GM21619 (cell line): ENCODE data around the gene H2AZ2.
"Not testable (repeated sequence)": the region's sequence is repeated elsewhere in the genome, so short reads cannot be mapped to it uniquely, and the experiment has no call there.

Experiments used
- ATAC-seq: cut with Tn5 transposase; IDR thresholded peaks from one replicate; pipeline ENCODE4 v1.9.1; 2021; ENCODE audit not compliant: unreplicated experiment

The H2AZ2 gene

DNA sequence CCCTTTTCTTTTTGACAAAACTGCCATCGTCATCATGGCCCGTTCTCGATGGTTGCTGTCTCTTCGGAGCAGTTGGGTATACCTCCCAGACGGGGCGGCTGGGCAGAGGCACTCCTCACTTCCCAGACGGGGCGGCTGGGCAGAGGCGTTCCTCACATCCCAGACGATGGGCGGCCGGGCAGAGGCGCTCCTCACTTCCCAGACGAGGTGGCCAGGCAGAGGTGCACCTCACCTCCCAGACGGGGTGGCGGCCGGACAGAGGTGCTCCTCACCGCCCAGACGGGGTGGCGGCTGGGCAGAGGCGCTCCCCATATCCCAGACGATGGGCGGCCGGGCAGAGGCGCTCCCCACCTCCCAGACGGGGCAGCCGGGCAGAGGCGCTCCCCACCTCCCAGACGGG, 22.9 kb upstream of the H2AZ2 start:
- ATAC-seq = not testable (repeated sequence)

DNA sequence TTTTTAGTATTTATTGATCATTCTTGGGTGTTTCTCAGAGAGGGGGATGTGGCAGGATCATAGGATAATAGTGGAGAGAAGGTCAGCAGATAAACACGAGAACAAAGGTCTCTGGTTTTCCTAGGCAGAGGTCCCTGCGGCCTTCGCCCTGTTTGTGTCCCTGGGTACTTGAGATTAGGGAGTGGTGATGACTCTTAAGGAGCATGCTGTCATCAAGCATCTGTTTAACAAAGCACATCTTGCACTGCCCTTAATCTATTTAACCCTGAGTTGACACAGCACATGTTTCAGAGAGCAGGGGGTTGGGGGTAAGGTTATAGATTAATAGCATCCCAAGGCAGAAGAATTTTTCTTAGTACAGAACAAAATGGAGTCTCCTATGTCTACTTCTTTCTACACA, 22.4 kb upstream of the H2AZ2 start:
- not testable (repeated sequence) for ATAC-seq

DNA sequence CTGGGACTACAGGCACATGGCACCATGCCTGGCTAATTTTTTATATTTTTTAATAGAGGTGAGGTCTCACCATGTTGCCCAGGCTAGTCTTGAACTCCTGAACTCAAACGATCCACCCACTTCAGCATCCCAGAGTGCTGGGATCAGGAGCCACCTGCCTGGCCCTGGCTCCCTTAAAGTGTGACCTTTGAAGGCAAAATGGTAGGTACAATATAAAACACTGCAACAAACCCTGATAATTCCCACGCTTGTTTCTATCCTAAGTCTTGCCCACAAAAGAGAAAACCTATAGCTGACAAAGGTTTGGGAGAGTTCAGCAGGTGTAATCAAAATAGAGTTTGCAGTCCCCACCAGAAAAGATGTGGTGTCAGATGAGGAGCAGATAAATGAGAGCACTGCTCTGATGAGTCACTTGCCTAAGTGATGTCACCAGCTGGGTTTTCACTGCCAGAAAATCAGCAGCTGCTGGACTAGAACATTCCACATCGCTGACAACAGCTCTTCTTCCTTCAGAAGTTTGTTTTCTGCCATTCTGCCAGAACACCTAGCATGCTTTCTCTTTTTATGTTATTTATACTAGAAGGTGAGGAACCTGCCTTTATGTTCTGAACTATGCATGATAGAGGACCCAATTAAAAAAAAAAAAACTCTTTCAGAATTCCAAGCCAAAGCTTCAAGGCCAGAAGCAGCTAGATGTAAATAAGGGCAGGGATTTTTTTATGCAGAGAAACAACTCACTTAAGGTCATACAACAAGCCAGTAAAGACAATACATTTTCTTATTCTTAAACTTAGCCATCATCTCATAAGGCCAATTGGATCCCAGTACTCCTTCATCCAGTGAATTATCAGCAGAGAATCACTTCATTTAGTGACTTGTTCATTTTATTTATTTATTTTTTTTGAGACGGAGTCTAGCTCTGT, 19.4 kb upstream of the H2AZ2 start:
- no peak for ATAC-seq

DNA sequence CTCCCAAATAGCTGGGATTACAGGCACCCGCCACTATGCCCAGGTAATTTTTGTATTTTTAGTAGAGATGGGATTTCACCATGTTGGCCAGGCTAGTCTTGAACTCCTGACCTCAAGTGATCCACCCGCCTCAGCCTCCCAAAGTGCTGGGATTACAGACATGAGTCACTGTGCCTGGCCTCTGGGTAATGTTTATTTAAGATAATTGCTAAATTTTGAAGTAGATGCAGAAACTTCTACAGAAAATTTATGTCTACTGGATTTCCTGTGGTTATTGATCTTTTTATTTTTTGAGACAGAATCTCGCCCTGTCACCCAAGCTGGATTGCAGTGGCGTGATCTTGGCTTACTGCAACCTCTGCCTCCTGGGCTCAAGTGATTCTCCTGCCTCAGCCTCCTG, 14.1 kb upstream of the H2AZ2 start:
- not testable (repeated sequence) for ATAC-seq

DNA sequence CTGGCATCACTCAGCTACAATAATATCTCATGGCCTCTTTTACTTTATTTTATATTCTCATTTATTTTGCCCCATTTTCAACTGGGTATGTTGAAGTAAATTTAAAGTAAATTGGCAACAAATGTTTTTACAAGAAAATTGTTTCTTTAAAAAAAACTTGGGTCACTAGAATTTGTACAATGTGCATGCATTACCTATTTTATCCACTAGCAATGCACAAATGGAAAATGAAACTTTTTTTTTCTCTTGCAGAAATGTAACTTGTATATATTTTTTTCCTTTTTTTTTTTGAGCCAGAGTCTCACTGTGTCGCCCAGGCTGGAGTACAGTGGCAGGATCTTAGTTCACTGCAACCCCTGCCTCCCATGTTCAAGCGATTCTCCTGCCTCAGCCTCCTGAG, 10.3 kb upstream of the H2AZ2 start:
- no peak for ATAC-seq

DNA sequence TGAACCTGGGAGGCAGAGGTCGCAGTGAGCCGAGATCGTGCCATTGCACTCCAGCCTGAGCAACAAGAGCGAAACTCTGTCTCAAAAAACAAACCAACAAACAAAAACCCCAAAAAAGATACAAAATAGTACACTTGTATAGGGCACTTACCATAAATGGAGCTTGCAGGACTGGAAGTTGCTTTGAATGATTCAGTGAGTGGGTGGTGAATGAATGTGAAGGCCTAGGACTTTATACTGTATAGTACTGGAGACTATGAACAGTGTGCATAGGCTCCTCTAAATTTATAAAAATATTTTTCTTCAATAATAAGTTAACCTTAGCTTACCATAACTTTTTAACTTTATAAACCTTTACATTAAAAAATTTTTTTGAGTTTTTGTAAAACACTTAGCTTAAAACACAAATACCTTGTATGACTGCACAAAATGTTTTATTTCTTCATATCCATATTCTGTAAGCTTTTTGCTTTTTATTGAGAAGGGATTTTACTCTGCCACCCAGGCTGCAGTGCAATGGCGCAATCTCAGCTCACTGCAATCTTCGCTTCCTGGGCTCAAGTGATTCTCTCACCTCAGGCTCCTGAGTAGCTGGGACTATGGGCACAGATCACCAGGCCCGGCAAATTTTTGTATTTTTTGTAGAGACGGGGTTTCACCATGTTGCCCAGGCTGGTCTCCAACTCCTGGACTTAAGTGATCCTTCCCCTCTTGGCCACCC, 6.9 kb upstream of the H2AZ2 start:
- ATAC-seq = no peak

DNA sequence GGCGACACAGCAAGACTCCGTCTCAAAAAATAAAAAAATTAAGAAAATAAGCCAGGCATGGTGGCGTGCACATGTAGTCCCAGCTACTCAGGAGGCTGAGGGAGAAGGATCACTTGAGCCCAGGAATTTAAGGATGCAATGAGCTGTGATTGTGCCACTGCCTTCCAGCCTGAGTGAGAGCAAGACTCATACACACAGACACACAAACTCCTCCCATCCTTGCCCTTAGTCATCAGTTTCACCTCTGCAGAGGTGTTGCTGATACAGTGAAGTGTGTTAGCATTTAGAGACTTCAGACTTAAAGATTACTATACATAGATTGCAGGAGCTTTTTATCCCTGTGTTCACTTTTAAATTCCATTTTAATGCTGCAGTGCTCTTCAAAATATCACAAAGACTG, 5.5 kb upstream of the H2AZ2 start:
- no peak for ATAC-seq

DNA sequence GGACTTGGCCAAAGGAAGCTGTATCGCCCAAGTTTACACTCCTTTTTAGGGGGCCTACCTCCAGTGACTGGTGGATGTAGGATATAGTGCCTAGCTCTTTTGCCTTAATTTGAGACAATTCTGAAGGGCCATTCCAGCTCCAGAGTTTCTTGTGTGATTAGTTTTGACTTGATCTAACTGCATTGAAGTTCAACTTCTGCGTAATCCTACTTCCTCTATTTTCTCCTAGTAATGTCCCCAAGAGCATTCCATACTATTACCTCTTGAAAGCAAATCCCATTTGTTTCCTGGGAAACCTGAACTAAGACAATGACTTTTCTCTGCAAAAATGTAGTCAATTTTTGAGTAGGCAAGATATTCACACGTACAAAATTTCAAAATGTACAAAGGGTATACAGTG, 4.7 kb upstream of the H2AZ2 start:
- ATAC-seq = no peak

DNA sequence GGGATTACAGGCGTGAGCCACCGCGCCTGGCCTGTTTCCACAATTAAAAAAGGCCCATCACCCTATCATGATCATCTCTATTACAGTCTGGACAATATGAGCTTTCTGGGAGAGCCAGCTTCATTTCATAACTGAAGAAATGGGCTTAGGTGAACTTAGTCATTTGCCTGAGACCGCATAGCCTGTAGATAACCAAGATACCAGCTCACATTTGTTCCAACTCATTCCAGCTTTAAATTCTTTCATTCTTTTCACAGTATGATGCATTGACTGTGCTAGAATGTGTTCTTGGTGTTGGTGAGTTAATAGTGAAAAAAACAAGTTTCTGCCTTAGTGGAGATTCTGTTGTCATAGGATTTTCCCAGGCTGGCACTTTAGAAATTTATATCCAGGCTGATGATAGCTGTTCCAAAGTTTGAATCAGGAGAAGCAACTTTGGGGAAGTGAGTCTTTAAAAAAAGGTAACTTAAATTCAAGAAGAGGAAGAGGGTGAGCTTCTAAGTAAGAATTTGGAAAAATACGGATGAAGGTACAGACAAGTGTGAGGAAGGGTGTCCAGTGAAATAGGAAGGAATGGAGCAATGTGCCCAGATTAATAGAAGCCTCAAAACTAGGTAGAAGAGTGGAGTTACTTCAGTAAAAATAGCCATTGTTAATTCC, 2.1 kb upstream of the H2AZ2 start:
- ATAC-seq = no peak

DNA sequence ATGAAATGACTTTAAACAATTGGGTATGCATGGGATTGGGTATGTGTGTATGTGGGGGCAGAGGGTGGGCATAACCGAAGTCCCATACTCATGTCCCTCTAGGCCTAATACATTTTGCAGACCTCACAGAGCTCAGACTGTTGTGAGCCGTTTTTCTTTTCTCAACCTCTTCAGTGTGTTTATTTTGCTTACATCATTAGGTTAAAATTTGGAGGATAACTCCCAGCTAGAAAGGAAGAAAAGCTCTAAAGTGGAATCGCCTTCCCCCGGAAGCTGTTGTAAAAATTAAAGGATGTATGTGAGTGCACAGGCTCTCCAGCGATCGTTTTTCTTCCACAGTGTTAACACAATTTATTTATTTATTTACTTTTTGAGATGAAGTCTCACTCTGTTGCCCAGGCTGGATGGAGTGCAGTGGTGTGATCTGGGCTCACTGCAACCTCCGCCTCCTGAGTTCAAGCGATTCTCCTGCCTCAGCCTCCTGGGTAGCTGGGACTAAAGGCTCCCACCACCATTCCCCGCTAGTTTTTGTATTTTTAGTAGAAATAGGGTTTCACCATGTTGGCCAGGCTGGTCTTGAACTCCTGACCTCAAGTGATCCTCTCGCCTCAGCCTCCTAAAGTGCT, 1.5 kb upstream of the H2AZ2 start:
- no peak for ATAC-seq

DNA sequence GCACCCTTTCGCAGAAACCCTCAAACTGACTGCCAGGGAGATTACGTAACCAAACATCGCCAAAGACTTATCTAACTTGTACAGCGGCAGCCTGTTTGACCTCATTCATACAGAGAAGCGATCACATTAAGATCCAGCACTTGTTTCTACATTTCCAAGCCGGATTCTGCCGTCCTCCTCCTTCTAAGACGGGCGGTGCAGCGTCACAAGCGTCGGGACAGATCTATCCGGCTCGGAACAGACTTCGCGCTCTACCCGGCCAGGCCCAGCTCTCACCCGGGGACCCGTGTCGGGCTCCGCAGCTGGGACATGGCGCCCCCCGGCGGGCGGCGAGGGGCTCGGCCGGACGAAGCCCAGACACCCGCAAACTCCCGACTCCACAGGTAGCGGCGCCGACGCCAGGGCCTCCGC, 373 bp downstream of the H2AZ2 start:
- ATAC-seq = peak; percentile 63

DNA sequence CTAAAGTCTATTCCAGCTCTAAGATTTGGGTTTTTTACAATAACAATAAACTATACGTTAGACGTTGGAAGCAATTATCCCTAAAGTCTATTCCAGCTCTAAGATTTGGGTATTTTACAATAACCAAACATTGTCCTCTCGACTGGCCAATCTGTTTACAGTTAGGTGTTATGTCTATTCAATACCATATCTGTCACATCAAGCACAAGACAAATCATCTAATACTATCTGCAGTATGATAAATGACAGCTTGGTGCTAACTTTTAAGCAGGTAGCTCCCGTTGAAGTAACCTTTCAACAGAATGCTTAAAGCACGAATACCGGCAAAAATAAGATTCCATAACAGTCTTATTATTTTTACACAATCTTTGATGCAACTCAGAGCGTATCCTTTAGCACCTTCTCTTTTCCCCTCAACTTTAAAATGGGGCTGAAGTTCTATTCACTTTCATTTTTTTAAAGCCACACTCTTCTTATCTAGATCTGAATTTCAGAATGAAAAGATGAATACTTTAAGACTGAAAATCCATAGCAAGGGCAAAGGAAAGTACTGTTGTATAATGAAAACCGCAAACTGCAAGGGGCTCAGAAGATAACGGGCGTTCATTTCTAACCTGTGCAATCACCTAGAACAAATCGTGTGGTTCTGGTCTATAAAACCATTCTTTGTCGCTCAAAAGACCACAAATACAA, 925 bp downstream of the H2AZ2 start:
- peak; percentile 6 for ATAC-seq

DNA sequence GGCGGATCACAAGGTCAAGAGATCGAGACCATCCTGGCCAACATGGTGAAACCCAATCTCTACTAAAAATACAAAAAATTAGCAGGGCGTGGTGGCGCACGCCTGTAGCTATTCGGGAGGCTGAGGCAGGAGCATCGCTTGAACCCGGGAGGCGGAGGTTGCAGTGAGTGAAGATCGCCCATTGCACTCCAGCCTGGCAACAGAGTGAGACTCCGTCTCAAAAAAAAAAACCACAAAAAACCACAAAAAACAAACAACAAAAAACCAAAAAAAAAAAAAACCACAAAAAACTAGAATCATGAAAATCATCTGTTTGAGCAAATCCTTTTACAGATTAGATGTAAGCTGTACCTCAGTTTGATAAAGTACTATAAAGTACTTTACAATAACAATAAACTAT, 1.5 kb downstream of the H2AZ2 start:
- ATAC-seq = not testable (repeated sequence)

DNA sequence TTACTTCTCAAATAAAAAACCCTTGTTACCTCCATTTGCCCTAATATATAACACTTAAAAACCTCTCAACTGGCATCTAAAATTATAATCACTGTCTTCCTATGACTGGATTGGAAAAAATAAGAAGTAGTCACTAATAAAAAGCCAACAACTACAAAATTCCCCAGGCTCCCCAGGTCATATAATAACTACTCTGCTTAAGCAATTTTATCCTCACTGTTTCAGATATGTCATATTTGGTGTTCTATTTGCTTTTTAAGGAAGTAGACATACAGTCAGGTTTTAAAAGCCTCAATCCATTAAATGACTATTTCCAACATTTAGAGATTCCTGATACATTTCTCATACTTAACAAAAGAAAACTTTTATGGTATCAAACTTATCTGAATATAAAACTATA, 2.4 kb downstream of the H2AZ2 start:
- no peak for ATAC-seq

DNA sequence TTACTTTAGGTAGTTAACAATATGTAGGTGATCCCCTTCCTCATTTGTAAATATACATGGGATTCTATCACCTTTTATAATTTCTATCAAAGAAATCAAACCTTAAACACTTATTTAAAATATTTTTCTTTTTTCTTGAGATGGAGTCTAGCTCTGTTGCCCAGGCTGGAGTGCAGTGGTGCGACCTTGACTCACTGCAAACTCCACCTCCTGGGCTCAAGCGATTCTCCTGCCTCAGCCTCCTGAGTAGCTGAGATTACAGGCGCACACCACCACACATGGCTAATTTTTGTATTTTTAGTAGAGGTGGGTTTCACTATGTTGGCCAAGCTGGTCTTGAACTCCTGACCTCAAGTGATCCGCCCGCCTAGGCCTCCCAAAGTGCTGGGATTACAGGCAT, 4.4 kb downstream of the H2AZ2 start:
- not testable (repeated sequence) for ATAC-seq

DNA sequence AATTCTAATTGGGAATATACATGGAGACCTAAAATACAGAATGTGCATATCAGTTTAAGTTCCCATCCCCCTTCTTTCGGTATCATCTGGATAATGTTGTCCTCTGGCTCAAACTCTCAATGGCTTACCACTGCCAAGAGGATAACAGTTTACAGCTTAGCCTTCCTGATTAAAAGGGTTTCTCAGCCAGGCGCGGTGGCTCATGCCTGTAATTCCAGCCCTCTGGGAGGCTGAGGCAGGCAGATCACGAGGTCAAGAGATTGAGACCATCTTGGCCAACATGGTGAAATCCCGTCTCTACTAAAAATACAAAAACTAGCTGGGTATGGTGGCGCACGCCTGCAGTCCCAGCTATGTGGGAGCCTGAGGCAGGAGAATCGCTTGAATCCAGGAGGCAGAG, 5.2 kb downstream of the H2AZ2 start:
- ATAC-seq = not testable (repeated sequence)

DNA sequence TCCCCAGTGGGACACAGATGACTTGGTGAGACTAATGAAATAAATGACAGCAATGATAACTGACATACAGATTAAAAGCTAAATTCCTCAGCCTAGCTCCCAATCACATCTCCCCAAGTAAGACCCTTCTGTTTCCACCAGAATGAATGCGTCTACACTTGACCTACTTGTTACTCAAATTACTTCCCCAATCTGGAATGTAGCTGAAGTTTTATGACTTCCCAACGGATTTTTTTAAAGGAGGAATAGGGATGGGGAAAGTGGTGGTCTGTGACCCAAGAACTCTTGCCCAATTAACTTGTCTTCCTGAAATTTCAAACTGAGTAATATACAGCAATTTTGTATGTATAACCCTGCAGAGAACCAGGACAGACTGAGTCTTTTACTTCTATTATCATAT, 9.1 kb downstream of the H2AZ2 start:
- ATAC-seq = no peak

DNA sequence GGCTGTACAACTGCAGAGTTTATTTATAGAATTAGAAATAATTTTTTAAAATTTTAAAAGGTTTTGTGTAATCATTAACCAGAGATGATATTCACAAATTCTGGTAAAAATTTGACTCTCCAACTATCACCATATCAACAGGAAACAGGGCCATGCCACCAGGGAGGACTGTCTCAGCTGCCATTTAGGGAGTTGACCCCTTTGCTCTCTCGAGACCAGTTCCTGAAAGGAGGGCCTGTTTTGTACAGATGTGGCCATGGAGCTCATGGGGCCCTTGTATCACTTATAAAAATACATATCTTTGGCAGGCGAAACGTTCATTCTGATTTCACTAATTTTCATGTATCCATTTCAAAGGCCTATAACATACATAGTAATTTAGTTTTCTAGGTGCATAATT, 20.3 kb downstream of the H2AZ2 start:
- ATAC-seq = no peak

DNA sequence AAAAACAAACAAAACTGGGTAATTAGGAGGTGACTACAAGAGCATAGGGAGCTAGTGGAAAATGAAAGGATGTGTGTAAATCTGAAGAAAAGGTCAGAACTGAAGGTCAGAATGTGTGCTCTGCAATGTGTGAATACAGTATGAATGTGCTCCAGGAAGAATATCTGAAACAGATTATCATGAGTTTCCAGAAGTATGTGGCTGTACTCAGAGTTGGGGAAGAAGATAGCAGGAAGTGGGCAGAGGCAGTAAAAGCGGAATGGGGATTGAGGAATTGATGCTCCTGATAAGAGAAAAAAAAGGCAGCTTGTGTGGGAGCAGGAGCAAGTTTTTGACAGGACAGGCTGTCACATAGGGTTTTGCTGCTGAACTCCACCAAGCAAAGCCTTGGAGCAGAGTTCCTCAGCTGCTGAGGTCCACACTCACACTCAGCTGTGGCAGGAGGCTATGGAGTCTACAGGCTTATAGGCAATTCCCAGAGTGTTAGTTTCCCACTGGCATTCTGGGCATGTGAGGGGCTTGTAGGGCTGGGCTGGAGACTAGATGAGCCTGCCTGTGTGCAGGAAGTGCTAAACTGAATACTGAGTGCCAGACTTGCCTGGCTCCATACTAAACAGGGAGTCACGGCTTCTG, 22.9 kb downstream of the H2AZ2 start:
- ATAC-seq = no peak

DNA sequence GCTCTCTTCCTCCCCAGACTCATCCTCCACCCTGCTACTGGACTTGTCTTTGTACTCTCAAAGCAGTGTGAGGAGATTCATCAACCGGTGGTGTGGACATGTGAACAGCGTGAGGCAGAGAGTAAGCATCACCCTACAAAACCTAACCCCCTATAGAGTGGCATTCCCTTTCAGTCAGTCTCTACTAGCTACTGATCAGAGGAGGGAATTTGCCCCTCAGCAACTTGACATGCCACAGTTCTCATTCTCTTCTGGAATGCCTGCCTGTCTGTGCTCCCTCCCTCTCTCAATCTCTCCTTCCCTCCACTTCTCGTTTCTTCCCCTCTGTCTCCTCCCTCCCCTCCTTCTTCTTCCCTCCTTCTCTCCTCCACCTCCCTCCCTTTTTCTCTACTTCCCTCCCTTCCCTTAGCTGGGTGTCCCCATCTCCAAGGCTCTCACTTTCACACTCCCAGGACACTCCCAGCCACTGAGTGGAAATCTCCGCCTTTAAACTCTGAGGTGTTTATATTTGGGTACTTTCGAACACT, 24.6 kb downstream of the H2AZ2 start:
- ATAC-seq = no peak
